Measurements from ENCODE around the gene ATP6V0C.

Gene ATP6V0C

GRCh38 chr16:2511996-2512734, 1.6 kb upstream of the ATP6V0C start:
- Histone ChIP-seq H3K9me3 (ENCODE audit: insufficient read depth, low read depth, low read length) (no peaks in the 10 kb centered on the region), H3K4me2 (ENCODE audit: low read depth, low read length, poor library complexity, severe bottlenecking) (no peak overlapping the region), H3K27me3 (ENCODE audit: insufficient read depth, low read length, poor library complexity, severe bottlenecking) (no peaks in the 10 kb centered on the region), H3K4me1 (ENCODE audit: insufficient read depth, low read length, poor library complexity, severe bottlenecking) (peaks cover 12% of the 10 kb centered on the region), H3K79me2 (ENCODE audit: insufficient read depth, low read length) (peaks cover 34% of the 10 kb centered on the region), H3K9me2 (replicated peaks; ENCODE audit: low read depth, low read length) (no peaks in the 10 kb centered on the region), H3K4me3 (ENCODE audit: low read length, poor library complexity, severe bottlenecking) (no peak overlapping the region), H3K9ac (ENCODE audit: low read depth, low read length, poor library complexity, severe bottlenecking) (no peak overlapping the region), H2AFZ (ENCODE audit: low read length) (no peak overlapping the region), H4K20me1 (ENCODE audit: insufficient read depth, low read length, poor library complexity, severe bottlenecking) (peaks cover 9% of the 10 kb centered on the region), H3F3A (ENCODE audit: low read depth) (no peaks in the 10 kb centered on the region), H3K36me3 (ENCODE audit: insufficient read depth, low read length) (no peaks in the 10 kb centered on the region)
- TF ChIP-seq CTCF (conservative IDR thresholded peaks at IDR 0.05; ENCODE audit: low read length) (no peak), EZH2phosphoT487 (IDR thresholded peaks at IDR 0.05; ENCODE audit: borderline replicate concordance) (no peak)

DNA sequence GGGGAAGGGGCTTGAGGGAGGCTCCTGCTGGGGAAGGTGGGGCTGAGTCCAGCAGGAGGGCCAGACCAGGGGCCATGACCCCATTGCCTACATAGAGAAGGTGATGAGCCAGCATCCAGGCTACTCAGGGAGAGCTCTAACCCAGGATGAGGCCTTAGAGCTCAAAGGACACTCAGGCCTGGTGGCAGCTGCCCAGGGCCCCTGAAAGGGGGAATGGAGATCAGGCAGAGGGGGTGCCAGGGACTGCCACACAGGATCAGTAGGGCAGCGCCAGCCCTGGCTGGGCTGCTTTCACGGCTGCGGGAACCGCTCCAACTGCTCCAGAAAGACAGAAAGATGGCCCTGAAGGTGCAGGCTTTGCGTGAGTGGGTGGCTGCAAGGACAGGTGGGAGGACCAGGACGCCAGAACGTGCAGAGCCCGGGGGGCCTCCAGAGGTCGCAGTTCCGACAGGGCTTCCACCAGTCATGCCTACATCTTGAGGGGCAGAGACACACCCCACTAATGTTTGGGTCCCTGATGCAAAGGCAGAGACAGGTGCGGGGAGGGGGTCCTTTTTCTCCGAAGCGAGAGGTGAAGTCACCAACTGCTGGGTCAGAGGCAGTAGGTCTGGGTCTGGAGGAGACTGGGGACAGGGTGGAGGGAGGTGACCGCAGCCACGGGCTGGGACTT, 882 bp upstream of the ATP6V0C start:
- Histone ChIP-seq H3K36me3 (ENCODE audit: insufficient read depth, low read length) (no peaks in the 10 kb centered on the region), H3K4me3 (ENCODE audit: low read length, poor library complexity, severe bottlenecking) (peak overlapping the region; percentile 78), H3K79me2 (ENCODE audit: insufficient read depth, low read length) (peaks cover 41% of the 10 kb centered on the region), H3K27me3 (ENCODE audit: insufficient read depth, low read length, poor library complexity, severe bottlenecking) (no peaks in the 10 kb centered on the region), H3K9me2 (replicated peaks; ENCODE audit: low read depth, low read length) (no peaks in the 10 kb centered on the region), H3K4me1 (ENCODE audit: insufficient read depth, low read length, poor library complexity, severe bottlenecking) (peaks cover 12% of the 10 kb centered on the region), H3K4me2 (ENCODE audit: low read depth, low read length, poor library complexity, severe bottlenecking) (peak overlapping the region; percentile 79), H3F3A (ENCODE audit: low read depth) (no peaks in the 10 kb centered on the region), H4K20me1 (ENCODE audit: insufficient read depth, low read length, poor library complexity, severe bottlenecking) (peaks cover 9% of the 10 kb centered on the region), H3K9me3 (ENCODE audit: insufficient read depth, low read depth, low read length) (no peaks in the 10 kb centered on the region), H2AFZ (ENCODE audit: low read length) (peak overlapping the region; percentile 67; the same call in 1 of the 2 replicates), H3K9ac (ENCODE audit: low read depth, low read length, poor library complexity, severe bottlenecking) (peak overlapping the region; percentile 72)
- TF ChIP-seq EZH2phosphoT487 (IDR thresholded peaks at IDR 0.05; ENCODE audit: borderline replicate concordance) (no peak), CTCF (conservative IDR thresholded peaks at IDR 0.05; ENCODE audit: low read length) (peak; percentile 15; the same call in 1 of the 2 replicates)

DNA sequence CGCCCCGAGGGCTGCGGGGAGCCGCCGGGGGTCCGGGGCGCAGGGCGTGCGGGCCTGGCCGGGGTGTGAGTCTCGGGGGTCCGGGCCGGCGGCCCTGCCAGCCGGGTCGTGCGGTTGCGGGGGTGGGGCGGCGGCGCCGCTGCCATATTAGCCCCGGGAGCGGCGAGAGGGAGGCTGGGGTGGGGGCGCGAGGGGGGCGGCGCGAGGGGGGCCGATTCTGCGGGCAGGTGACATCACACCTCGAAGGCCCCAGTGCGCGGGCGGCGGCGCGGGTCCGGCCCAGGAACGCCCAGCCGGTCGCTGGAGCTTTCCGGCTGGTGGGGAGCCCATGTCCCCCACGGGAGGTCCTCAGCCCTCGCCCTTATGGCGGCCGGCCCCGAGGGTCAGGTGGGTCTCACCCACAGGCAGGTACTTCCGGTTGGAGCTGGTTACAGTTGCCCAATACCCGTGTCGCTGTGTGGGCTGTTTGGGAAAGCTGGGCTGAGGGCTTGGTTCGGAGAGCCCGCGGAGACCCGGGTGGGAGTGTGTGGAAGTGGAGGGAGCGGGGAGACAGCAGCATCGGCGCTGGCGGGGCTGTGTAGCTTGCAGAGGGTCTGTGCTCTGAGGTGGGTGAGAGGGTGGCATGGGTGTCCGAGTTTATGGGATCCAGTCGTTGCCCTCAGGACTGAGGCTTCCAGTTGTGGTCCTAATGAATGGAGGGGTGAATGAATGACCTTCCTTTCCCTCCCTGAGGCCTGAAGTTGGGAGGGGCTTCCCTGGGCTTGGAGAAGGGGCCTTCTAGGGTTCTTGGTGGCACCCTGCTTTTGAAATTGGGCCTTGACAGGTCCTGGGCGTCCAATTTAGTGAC, 804 bp downstream of the ATP6V0C start:
- H3K9me3 ChIP-seq (ENCODE audit: insufficient read depth, low read depth, low read length), result no peaks in the 10 kb centered on the region
- H3F3A ChIP-seq (ENCODE audit: low read depth), result no peaks in the 10 kb centered on the region
- H3K9ac ChIP-seq (ENCODE audit: low read depth, low read length, poor library complexity, severe bottlenecking), result peak overlapping the region; percentile 75
- H4K20me1 ChIP-seq (ENCODE audit: insufficient read depth, low read length, poor library complexity, severe bottlenecking), result peaks cover 9% of the 10 kb centered on the region
- TF ChIP-seq CTCF (conservative IDR thresholded peaks at IDR 0.05; ENCODE audit: low read length), result no peak
- no peak for TF ChIP-seq EZH2phosphoT487 (IDR thresholded peaks at IDR 0.05; ENCODE audit: borderline replicate concordance)
- H3K9me2 ChIP-seq (replicated peaks; ENCODE audit: low read depth, low read length), result no peaks in the 10 kb centered on the region
- H3K4me1 ChIP-seq (ENCODE audit: insufficient read depth, low read length, poor library complexity, severe bottlenecking), result peaks cover 12% of the 10 kb centered on the region
- peaks cover 47% of the 10 kb centered on the region for H3K79me2 ChIP-seq (ENCODE audit: insufficient read depth, low read length)
- no peaks in the 10 kb centered on the region for H3K27me3 ChIP-seq (ENCODE audit: insufficient read depth, low read length, poor library complexity, severe bottlenecking)
- H3K4me3 ChIP-seq (ENCODE audit: low read length, poor library complexity, severe bottlenecking), result peak overlapping the region; percentile 78
- H3K4me2 ChIP-seq (ENCODE audit: low read depth, low read length, poor library complexity, severe bottlenecking), result peak overlapping the region; percentile 94
- H3K36me3 ChIP-seq (ENCODE audit: insufficient read depth, low read length), result no peaks in the 10 kb centered on the region
- H2AFZ ChIP-seq (ENCODE audit: low read length), result no peak overlapping the region
